GM19452 (cell line): ENCODE data around the gene SPTBN5.

ENCODE experiments used
- ATAC-seq: cut with Tn5 transposase; IDR thresholded peaks from one replicate; pipeline ENCODE4 v1.9.1; 2021; ENCODE audit not compliant: unreplicated experiment

The SPTBN5 gene

GRCh38 chr15:41926185-41927056 lies 32.6 kb upstream of the SPTBN5 start:
- no peak for ATAC-seq

GRCh38 chr15:41925086-41925608 lies 31.3 kb upstream of the SPTBN5 start:
- no peak for ATAC-seq

GRCh38 chr15:41923401-41923997 lies 29.6 kb upstream of the SPTBN5 start:
- no peak for ATAC-seq

- no peak for ATAC-seq
These were observed 28.5 kb upstream of the SPTBN5 start for GRCh38 chr15:41922353-41922752.

GRCh38 chr15:41921639-41922038 lies 27.8 kb upstream of the SPTBN5 start:
- ATAC-seq, result no peak

- no peak for ATAC-seq
These were observed 27.3 kb upstream of the SPTBN5 start for GRCh38 chr15:41921167-41921566.

- no peak for ATAC-seq
These were observed 26.2 kb upstream of the SPTBN5 start for GRCh38 chr15:41919954-41920538.

- ATAC-seq, result no peak
These were observed 25.5 kb upstream of the SPTBN5 start for GRCh38 chr15:41919201-41919820.

- ATAC-seq, result no peak
These were observed 24.8 kb upstream of the SPTBN5 start for GRCh38 chr15:41918506-41919126.

GRCh38 chr15:41917767-41918430 lies 24.0 kb upstream of the SPTBN5 start:
- no peak for ATAC-seq

GRCh38 chr15:41915255-41915994 lies 21.6 kb upstream of the SPTBN5 start:
- no peak for ATAC-seq

GRCh38 chr15:41914411-41914810 lies 20.6 kb upstream of the SPTBN5 start:
- ATAC-seq, result no peak

- ATAC-seq, result no peak
These were observed 19.4 kb upstream of the SPTBN5 start for GRCh38 chr15:41913256-41913655.

- ATAC-seq, result no peak
These were observed 18.0 kb upstream of the SPTBN5 start for GRCh38 chr15:41911691-41912345.

- no peak for ATAC-seq
These were observed 15.0 kb upstream of the SPTBN5 start for GRCh38 chr15:41908736-41909461.

GRCh38 chr15:41907141-41907540 lies 13.3 kb upstream of the SPTBN5 start:
- ATAC-seq, result no peak

GRCh38 chr15:41906608-41907007 lies 12.8 kb upstream of the SPTBN5 start:
- no peak for ATAC-seq

- ATAC-seq, result no peak
These were observed 11.4 kb upstream of the SPTBN5 start for GRCh38 chr15:41905036-41905793.
